SU-DHL-6 (cell line): ENCODE results near the gene TLR6.

Source experiments
- H2AFZ ChIP-seq: fragments of 200-600 bp; sonication (generic); 2 replicates; pipeline ENCODE4 v1.6.1; 2014; ENCODE audit warnings: low read depth, mild to moderate bottlenecking, moderate library complexity, mixed read lengths, antibody characterized with exemption, low read length; ENCODE audit not compliant: severe bottlenecking
- H3F3A ChIP-seq: fragments of 200-600 bp; shearing (Covaris generic); 2 replicates; pipeline ENCODE4 v1.6.0; 2016; ENCODE audit warnings: antibody characterized with exemption, mild to moderate bottlenecking; ENCODE audit not compliant: insufficient read depth
- H3K27ac ChIP-seq: fragments of 200-600 bp; sonication (generic); 2 replicates; pipeline ENCODE4 v1.5.1; 2016; ENCODE audit warnings: low read depth, mild to moderate bottlenecking, low read length, moderate library complexity, mixed read lengths
- H3K27me3 ChIP-seq: fragments of 200-600 bp; sonication (generic), shearing (Covaris generic); 2 replicates; pipeline ENCODE4 v1.6.0; 2014; ENCODE audit warnings: mild to moderate bottlenecking, low read length
- H3K36me3 ChIP-seq: fragments of 200-600 bp; sonication (generic); 2 replicates; pipeline ENCODE4 v1.6.1; 2014; ENCODE audit warnings: mild to moderate bottlenecking, low read length, mixed read lengths
- H3K4me2 ChIP-seq: fragments of 300-600, 200-600 bp; shearing (Covaris generic), sonication (generic); 2 replicates; pipeline ENCODE4 v1.6.0; 2014; ENCODE audit warnings: low read length, low read depth, mild to moderate bottlenecking; ENCODE audit not compliant: poor library complexity, severe bottlenecking
- H3K4me3 ChIP-seq: fragments of 200-600 bp; sonication (generic); 2 replicates; pipeline ENCODE4 v1.5.1; 2014; ENCODE audit warnings: antibody characterized with exemption, low read length, mild to moderate bottlenecking, mixed read lengths; ENCODE audit not compliant: insufficient read depth, poor library complexity, severe bottlenecking
- H3K79me2 ChIP-seq: fragments of 200-600 bp; sonication (generic); 2 replicates; pipeline ENCODE4 v1.6.1; 2014; ENCODE audit warnings: mild to moderate bottlenecking, low read length, moderate library complexity; ENCODE audit not compliant: insufficient read depth
- H3K9ac ChIP-seq: fragments of 200-600 bp; sonication (generic); 2 replicates; pipeline ENCODE4 v1.7.0; 2014; ENCODE audit warnings: mild to moderate bottlenecking, low read length
- H3K9me2 ChIP-seq: fragments of 200-600 bp; sonication (generic); replicated peaks from 2 replicates; pipeline ENCODE4 v1.6.1; 2014; ENCODE audit warnings: low read length; ENCODE audit not compliant: insufficient read depth
- H3K9me3 ChIP-seq: fragments of 200-600 bp; sonication (generic); 2 replicates; pipeline ENCODE4 v1.6.1; 2014; ENCODE audit warnings: low read length, mixed read lengths; ENCODE audit not compliant: insufficient read depth
- H4K20me1 ChIP-seq: fragments of 200-600 bp; sonication (generic); 2 replicates; pipeline ENCODE4 v1.6.1; 2014; ENCODE audit warnings: low read depth, mild to moderate bottlenecking, antibody characterized with exemption, low read length, moderate library complexity, mixed read lengths
- CTCF ChIP-seq: fragments of 200-600 bp; sonication (generic); IDR thresholded peaks from one replicate; pipeline ENCODE4 v1.5.1; 2017; ENCODE audit warnings: antibody characterized with exemption, mild to moderate bottlenecking, low read length, moderate library complexity; ENCODE audit not compliant: insufficient read depth, poor library complexity, severe bottlenecking
- EZH2phosphoT487 ChIP-seq: fragments of 200-600 bp; sonication (generic), shearing (Covaris generic); conservative IDR thresholded peaks from 2 replicates; pipeline ENCODE4 v1.6.1; 2018; ENCODE audit warnings: mild to moderate bottlenecking, antibody characterized with exemption, low read length, moderate library complexity, mixed read lengths

The TLR6 gene

GRCh38 chr4:38889143-38889542, 32.5 kb upstream of the TLR6 start:
- H3K79me2 ChIP-seq: no peaks in the 10 kb centered on the region
- H2AFZ ChIP-seq: no peak overlapping the region
- no peak overlapping the region for H3K9ac ChIP-seq
- no peak overlapping the region for H3K4me2 ChIP-seq
- no peaks in the 10 kb centered on the region for H3F3A ChIP-seq
- H3K36me3 ChIP-seq: no peaks in the 10 kb centered on the region
- H3K27ac ChIP-seq: no peak overlapping the region
- H3K9me3 ChIP-seq: no peaks in the 10 kb centered on the region
- H4K20me1 ChIP-seq: no peaks in the 10 kb centered on the region
- no peak overlapping the region for H3K4me3 ChIP-seq
- TF ChIP-seq EZH2phosphoT487: no peak
- TF ChIP-seq CTCF: no peak
- H3K27me3 ChIP-seq: no peaks in the 10 kb centered on the region
- H3K9me2 ChIP-seq: no peaks in the 10 kb centered on the region

DNA sequence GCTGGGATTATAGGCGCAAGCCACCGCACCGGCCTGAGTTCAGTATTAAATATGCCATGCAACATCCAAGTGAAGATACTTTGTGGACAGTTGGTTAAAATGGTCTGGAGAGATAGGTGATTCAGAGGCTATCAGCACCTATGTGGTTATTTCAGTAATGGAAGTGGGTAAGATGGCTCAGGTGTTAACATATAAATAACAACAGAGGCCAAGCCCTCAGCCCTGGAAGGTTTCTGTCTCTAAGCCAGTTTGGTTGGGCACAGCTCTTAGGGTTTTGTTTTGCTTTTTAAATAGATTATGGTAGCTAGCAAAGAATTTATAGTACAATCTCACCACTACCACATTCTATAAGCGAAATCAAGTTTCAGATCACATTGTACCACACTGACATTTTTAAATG, 27.6 kb upstream of the TLR6 start:
- no peak for TF ChIP-seq EZH2phosphoT487
- TF ChIP-seq CTCF: no peak
- no peaks in the 10 kb centered on the region for H3K79me2 ChIP-seq
- H4K20me1 ChIP-seq: no peaks in the 10 kb centered on the region
- no peak overlapping the region for H3K9ac ChIP-seq
- H3K27me3 ChIP-seq: no peaks in the 10 kb centered on the region
- H3K27ac ChIP-seq: no peak overlapping the region
- no peaks in the 10 kb centered on the region for H3F3A ChIP-seq
- no peaks in the 10 kb centered on the region for H3K9me2 ChIP-seq
- no peaks in the 10 kb centered on the region for H3K9me3 ChIP-seq
- no peak overlapping the region for H3K4me2 ChIP-seq
- no peak overlapping the region for H2AFZ ChIP-seq
- no peak overlapping the region for H3K4me3 ChIP-seq
- no peaks in the 10 kb centered on the region for H3K36me3 ChIP-seq

DNA sequence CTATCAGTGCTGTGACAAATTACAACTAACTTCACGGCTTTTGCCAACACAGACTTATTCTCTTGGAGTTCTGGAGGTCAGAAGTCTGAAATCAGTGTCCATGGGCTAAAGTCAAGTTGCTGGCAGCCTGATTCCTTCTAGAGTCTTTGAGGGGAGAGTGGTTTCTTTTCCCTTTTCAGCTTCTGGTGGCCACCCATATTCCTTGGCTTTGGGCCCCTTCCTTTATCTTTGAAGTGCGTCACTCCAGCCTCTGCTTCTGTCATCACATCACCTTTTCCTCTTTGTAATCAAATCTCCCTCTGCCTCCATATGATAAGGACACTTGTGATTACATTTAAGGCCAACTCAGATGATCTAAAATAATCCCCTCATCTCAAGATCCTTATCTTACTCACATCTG, 20.0 kb upstream of the TLR6 start:
- Histone ChIP-seq H3K9me3 (no peaks in the 10 kb centered on the region), H3K4me3 (no peak overlapping the region), H3F3A (no peaks in the 10 kb centered on the region), H3K4me2 (no peak overlapping the region), H3K79me2 (no peaks in the 10 kb centered on the region), H3K27me3 (no peaks in the 10 kb centered on the region), H3K9ac (no peak overlapping the region), H3K27ac (no peak overlapping the region), H3K9me2 (no peaks in the 10 kb centered on the region), H4K20me1 (no peaks in the 10 kb centered on the region), H3K36me3 (no peaks in the 10 kb centered on the region), H2AFZ (no peak overlapping the region)
- TF ChIP-seq EZH2phosphoT487: no peak
- TF ChIP-seq CTCF: no peak
